ENCODE data around the gene SIGLEC11. TPM values are rescaled to one million over a fixed set of nuclear protein-coding genes. Genes with fewer than 3 reads are reported as not detected.

Gene SIGLEC11
- total RNA-seq, 1 donor from 2014 or later: not detected

- no peak for TF ChIP-seq CTCF (IDR thresholded peaks at IDR 0.05; ENCODE audit: insufficient read depth, low read length, severe bottlenecking)
- no peak overlapping the region for H3K4me3 ChIP-seq (ENCODE audit: low read depth, low read length)
- no peaks in the 10 kb centered on the region for H3K27me3 ChIP-seq (ENCODE audit: control insufficient read depth, insufficient read depth, low read length)
- no peak for DNase-seq (ENCODE audit: low read depth)
- FAIRE-seq: no peak
- H3K36me3 ChIP-seq (ENCODE audit: control insufficient read depth, insufficient read depth, low read length): peaks cover 32% of the 10 kb centered on the region
Measured at GRCh38 chr19:49999371-50000010, 38.5 kb upstream of the SIGLEC11 start.

- DNase-seq (ENCODE audit: low read depth): peak; percentile 44
- Histone ChIP-seq H3K36me3 (ENCODE audit: control insufficient read depth, insufficient read depth, low read length) (peaks cover 32% of the 10 kb centered on the region), H3K4me3 (ENCODE audit: low read depth, low read length) (no peak overlapping the region), H3K27me3 (ENCODE audit: control insufficient read depth, insufficient read depth, low read length) (no peaks in the 10 kb centered on the region)
- TF ChIP-seq CTCF (IDR thresholded peaks at IDR 0.05; ENCODE audit: insufficient read depth, low read length, severe bottlenecking): no peak
- peak; percentile 93 for FAIRE-seq
Measured at GRCh38 chr19:49997709-49998108, 36.7 kb upstream of the SIGLEC11 start.

GRCh38 chr19:49988433-49988832, 27.5 kb upstream of the SIGLEC11 start:
- TF ChIP-seq CTCF (IDR thresholded peaks at IDR 0.05; ENCODE audit: insufficient read depth, low read length, severe bottlenecking): no peak
- peak; percentile 65 for DNase-seq (ENCODE audit: low read depth)
- no peak overlapping the region for H3K4me3 ChIP-seq (ENCODE audit: low read depth, low read length)
- no peak for FAIRE-seq
- H3K27me3 ChIP-seq (ENCODE audit: control insufficient read depth, insufficient read depth, low read length): no peaks in the 10 kb centered on the region
- peaks cover 8% of the 10 kb centered on the region for H3K36me3 ChIP-seq (ENCODE audit: control insufficient read depth, insufficient read depth, low read length)

- Histone ChIP-seq H3K4me3 (ENCODE audit: low read depth, low read length) (no peak overlapping the region), H3K27me3 (ENCODE audit: control insufficient read depth, insufficient read depth, low read length) (no peaks in the 10 kb centered on the region), H3K36me3 (ENCODE audit: control insufficient read depth, insufficient read depth, low read length) (peaks cover 7% of the 10 kb centered on the region)
- TF ChIP-seq CTCF (IDR thresholded peaks at IDR 0.05; ENCODE audit: insufficient read depth, low read length, severe bottlenecking): no peak
- FAIRE-seq: peak; percentile 66
- DNase-seq (ENCODE audit: low read depth): no peak
Measured at GRCh38 chr19:49988007-49988406, 27.0 kb upstream of the SIGLEC11 start.

GRCh38 chr19:49987159-49987698, 26.3 kb upstream of the SIGLEC11 start:
- FAIRE-seq (peak; percentile 95), DNase-seq (ENCODE audit: low read depth) (peak; percentile 79)
- no peaks in the 10 kb centered on the region for H3K27me3 ChIP-seq (ENCODE audit: control insufficient read depth, insufficient read depth, low read length)
- no peak overlapping the region for H3K4me3 ChIP-seq (ENCODE audit: low read depth, low read length)
- H3K36me3 ChIP-seq (ENCODE audit: control insufficient read depth, insufficient read depth, low read length): peaks cover 4% of the 10 kb centered on the region
- TF ChIP-seq CTCF (IDR thresholded peaks at IDR 0.05; ENCODE audit: insufficient read depth, low read length, severe bottlenecking): peak; percentile 14

- no peak for DNase-seq (ENCODE audit: low read depth)
- Histone ChIP-seq H3K27me3 (ENCODE audit: control insufficient read depth, insufficient read depth, low read length) (no peaks in the 10 kb centered on the region), H3K4me3 (ENCODE audit: low read depth, low read length) (no peak overlapping the region), H3K36me3 (ENCODE audit: control insufficient read depth, insufficient read depth, low read length) (peaks cover 4% of the 10 kb centered on the region)
- TF ChIP-seq CTCF (IDR thresholded peaks at IDR 0.05; ENCODE audit: insufficient read depth, low read length, severe bottlenecking): no peak
- peak; percentile 7 for FAIRE-seq
Measured at GRCh38 chr19:49986354-49986753, 25.4 kb upstream of the SIGLEC11 start.
